Bronchial epithelial cell (primary cell): ENCODE measurements around the gene TMEM164. TPM values are rescaled to one million over a fixed set of nuclear protein-coding genes. Genes with fewer than 3 reads are reported as not detected.

Experiments
- DNase-seq: peaks from one replicate; pipeline ENCODE4 v3.0.0-alpha.2; 2010; ENCODE audit warnings: low read depth
- FAIRE-seq: peaks from 2 replicates; lab custom pipeline; 2011; peaks lifted over from hg19 to GRCh38; lab: Jason Lieb, UNC
- H3K27me3 ChIP-seq: 2 replicates; pipeline ENCODE4 v1.5.1; 2011; ENCODE audit warnings: low read length; ENCODE audit not compliant: control insufficient read depth, insufficient read depth
- H3K36me3 ChIP-seq: 2 replicates; pipeline ENCODE4 v1.5.1; 2011; ENCODE audit warnings: low read length; ENCODE audit not compliant: control insufficient read depth, insufficient read depth
- H3K4me3 ChIP-seq: 2 replicates; pipeline ENCODE4 v1.5.1; 2011; ENCODE audit warnings: mild to moderate bottlenecking, low read depth, low read length, control low read depth
- total RNA-seq: library from RNA; depleted of rRNA; stranded (reverse); fragments of >200 nt; gene quantifications from 2 replicates; pipeline ENCODE4 v1.2.1, GENCODE V29; 2014
- TF ChIP-seq, protein P1 (sequence below): IDR thresholded peaks from 2 replicates; pipeline ENCODE4 v1.5.1; 2011; ENCODE audit warnings: mild to moderate bottlenecking, moderate library complexity, low read length, control low read depth, inconsistent platforms; ENCODE audit not compliant: insufficient read depth, severe bottlenecking

TMEM164 gene
- total RNA-seq, 1 donor from 2014 or later, result 20.3 TPM

DNA sequence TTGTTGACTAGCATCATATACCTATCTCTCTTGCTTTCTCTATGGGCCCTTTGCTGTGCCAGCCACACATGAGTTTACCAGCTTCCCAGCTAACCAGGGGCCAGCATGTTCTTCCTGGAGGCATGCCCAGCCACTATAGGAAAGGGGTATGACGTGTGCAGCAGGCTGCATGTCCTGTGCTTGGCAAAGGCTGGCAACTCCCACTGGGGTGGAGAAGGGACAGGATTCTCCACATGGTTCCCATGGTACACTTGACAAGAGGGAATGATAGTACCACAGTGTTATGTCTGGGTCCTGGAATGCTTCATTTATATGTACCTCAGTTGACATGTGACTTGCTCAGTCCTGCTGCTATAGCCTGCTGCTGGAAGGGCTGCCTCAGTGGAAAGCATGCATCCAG lies 78.8 kb downstream of the TMEM164 start:
- TF ChIP-seq, protein P1, sequence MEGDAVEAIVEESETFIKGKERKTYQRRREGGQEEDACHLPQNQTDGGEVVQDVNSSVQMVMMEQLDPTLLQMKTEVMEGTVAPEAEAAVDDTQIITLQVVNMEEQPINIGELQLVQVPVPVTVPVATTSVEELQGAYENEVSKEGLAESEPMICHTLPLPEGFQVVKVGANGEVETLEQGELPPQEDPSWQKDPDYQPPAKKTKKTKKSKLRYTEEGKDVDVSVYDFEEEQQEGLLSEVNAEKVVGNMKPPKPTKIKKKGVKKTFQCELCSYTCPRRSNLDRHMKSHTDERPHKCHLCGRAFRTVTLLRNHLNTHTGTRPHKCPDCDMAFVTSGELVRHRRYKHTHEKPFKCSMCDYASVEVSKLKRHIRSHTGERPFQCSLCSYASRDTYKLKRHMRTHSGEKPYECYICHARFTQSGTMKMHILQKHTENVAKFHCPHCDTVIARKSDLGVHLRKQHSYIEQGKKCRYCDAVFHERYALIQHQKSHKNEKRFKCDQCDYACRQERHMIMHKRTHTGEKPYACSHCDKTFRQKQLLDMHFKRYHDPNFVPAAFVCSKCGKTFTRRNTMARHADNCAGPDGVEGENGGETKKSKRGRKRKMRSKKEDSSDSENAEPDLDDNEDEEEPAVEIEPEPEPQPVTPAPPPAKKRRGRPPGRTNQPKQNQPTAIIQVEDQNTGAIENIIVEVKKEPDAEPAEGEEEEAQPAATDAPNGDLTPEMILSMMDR, result no peak
- Histone ChIP-seq H3K4me3 (no peak overlapping the region), H3K27me3 (no peaks in the 10 kb centered on the region), H3K36me3 (no peaks in the 10 kb centered on the region)
- FAIRE-seq, result peak; percentile 82
- peak; percentile 78 for DNase-seq

DNA sequence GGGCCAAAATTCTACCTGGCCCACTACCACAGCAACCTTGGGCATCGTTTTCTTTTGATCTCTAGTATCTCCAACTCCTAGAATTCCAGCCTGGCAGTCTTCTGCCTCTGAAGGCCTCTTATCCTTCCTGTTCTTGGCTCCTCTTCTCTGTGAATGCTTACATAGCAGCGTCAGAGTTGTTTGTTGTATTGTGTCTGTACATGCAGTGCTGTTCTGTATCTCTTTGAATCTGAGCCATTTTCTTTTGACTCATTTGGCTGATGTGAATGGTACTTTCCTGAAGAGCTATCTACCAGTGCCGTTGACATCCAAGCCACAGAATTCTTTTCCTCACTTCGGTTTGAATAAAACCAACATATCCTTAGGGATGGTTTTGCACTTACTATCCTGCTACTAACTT lies 79.2 kb downstream of the TMEM164 start:
- TF ChIP-seq, protein P1, result no peak
- Histone ChIP-seq H3K27me3 (no peaks in the 10 kb centered on the region), H3K36me3 (no peaks in the 10 kb centered on the region), H3K4me3 (no peak overlapping the region)
- FAIRE-seq, result no peak
- DNase-seq, result peak; percentile 93

DNA sequence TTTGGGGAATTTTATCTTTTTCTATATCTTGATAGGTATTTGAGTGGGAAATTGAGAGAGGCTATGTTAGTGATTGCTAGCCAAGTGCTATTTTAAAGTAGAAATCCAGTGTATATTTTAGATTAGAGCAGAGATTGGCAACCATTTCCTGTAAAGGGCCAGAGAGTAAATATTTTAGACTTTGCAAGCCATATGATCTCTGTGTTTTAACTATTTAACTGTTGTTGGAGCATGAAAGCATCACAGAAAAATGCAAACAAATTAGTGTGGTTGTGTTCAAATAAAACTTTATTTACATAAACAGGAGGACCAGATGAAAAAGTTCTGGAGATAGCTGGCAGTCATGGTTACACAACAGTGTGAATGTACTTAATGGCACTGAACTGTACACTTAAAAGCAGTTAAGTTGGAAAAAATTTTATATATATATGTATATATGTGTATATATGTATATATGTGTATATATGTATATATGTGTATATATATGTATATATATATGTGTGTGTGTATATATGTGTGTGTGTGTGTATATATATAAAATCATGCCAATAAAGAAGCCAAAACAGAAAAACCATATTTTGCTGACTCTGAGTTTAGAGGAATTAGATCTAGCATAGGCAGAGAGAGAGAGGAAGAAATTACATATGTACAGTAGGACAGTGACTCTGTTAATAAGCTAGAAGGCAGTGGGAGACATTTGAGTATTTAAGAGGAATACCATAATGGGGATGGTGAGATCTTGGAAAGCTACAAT lies 83.4 kb downstream of the TMEM164 start:
- FAIRE-seq (no peak), DNase-seq (peak; percentile 46)
- no peak overlapping the region for H3K4me3 ChIP-seq
- no peaks in the 10 kb centered on the region for H3K36me3 ChIP-seq
- H3K27me3 ChIP-seq, result no peaks in the 10 kb centered on the region
- TF ChIP-seq, protein P1, result no peak

GRCh38 chrX:110086916-110087484 lies 84.1 kb downstream of the TMEM164 start:
- no peak for FAIRE-seq
- TF ChIP-seq, protein P1, result no peak

DNA sequence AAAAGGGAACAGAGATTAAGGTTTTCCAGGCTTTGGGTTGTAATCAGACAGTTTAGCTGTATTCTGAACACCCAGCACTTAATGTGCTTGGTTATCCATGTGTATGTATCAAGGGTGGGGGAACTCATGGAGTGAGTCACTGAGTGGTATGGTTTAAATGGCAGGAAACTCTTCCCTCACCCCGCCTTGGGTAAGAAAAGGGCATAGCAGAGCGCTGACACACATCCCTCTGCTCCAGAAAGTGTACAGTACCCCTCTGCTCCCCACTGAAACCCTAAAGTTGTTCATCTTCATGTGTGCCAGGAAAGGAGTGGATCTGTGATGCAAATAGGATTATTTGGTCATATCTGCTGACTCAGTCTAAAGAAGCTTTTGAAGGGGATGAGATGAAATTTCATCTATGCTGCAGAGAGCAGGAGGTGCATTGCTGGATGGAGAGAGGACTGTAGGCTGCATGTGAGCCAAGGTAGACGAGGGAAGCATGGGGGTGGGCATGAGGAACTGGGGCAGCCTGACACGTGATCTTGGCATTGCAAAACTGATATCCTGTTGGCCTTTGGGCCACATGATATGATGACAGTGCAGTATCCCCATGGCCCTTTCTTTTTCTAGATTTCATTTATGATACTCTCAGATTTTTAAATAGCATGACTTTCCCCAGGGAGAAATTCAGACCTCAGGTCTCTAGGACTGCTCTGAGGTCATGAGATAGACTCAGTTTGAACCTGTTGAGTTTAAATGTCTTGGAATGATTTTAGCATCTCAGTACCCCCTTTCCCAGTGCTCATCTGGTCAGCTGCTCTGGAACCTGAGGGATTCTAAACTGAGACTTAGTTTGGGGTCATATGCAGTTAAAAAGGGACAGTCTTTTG lies 84.8 kb downstream of the TMEM164 start:
- H3K36me3 ChIP-seq, result no peaks in the 10 kb centered on the region
- TF ChIP-seq, protein P1, result no peak
- DNase-seq (peak; percentile 95), FAIRE-seq (peak; percentile 70)
- no peak overlapping the region for H3K4me3 ChIP-seq
- no peaks in the 10 kb centered on the region for H3K27me3 ChIP-seq

More at GRCh38 chrX:110086916-110087484, 84.1 kb downstream of the TMEM164 start:
- DNase-seq, result peak; percentile 92
- H3K4me3 ChIP-seq, result no peak overlapping the region
- no peaks in the 10 kb centered on the region for H3K36me3 ChIP-seq
- no peaks in the 10 kb centered on the region for H3K27me3 ChIP-seq
